ENCODE data around the gene NEK6.

GRCh38 chr9:124343533-124344290 lies 86.0 kb downstream of the NEK6 start:
- TF ChIP-seq POLR2A (IDR thresholded peaks at IDR 0.05; ENCODE audit: low read length) (no peak), GATA1 (IDR thresholded peaks at IDR 0.05; ENCODE audit: low read depth, low read length) (no peak)
